OCI-LY1 (cell line): ENCODE data around the gene TCF4.

ENCODE experiments used
- H2AFZ ChIP-seq: fragments of 200-600 bp; sonication (generic), shearing (Covaris generic); 2 replicates; pipeline ENCODE4 v1.6.0; 2014; ENCODE audit warnings: antibody characterized with exemption, mild to moderate bottlenecking, low read length
- H3F3A ChIP-seq: fragments of 200-600 bp; sonication (generic), shearing (Covaris generic); 2 replicates; pipeline ENCODE4 v1.6.0; 2014; ENCODE audit warnings: mild to moderate bottlenecking, antibody characterized with exemption, low read length, moderate library complexity; ENCODE audit not compliant: insufficient read depth
- H3K27ac ChIP-seq: fragments of 200-600 bp; sonication (generic); 2 replicates; pipeline ENCODE4 v1.5.1; 2014; ENCODE audit warnings: low read length, mixed run types, mild to moderate bottlenecking, low read depth; ENCODE audit not compliant: poor library complexity, severe bottlenecking
- H3K27me3 ChIP-seq: fragments of 200-600 bp; sonication (generic); 2 replicates; pipeline ENCODE4 v1.6.0; 2014; ENCODE audit warnings: antibody characterized with exemption, mild to moderate bottlenecking, low read length, moderate library complexity; ENCODE audit not compliant: insufficient read depth
- H3K36me3 ChIP-seq: fragments of 200-600 bp; sonication (generic); 2 replicates; pipeline ENCODE4 v1.6.1; 2014; ENCODE audit warnings: mild to moderate bottlenecking, antibody characterized with exemption, low read length, moderate library complexity, mixed read lengths; ENCODE audit not compliant: insufficient read depth
- H3K4me1 ChIP-seq: fragments of 200-600 bp; sonication (generic); 2 replicates; pipeline ENCODE4 v1.5.1; 2014; ENCODE audit warnings: mild to moderate bottlenecking, low read length, moderate library complexity; ENCODE audit not compliant: insufficient read depth, severe bottlenecking
- H3K4me2 ChIP-seq: fragments of 200-600 bp; sonication (generic), shearing (Covaris generic); 2 replicates; pipeline ENCODE4 v1.6.1; 2014; ENCODE audit warnings: low read length
- H3K4me3 ChIP-seq: fragments of 200-600 bp; sonication (generic); 2 replicates; pipeline ENCODE4 v1.5.1; 2014; ENCODE audit warnings: low read length, low read depth, mild to moderate bottlenecking, mixed read lengths; ENCODE audit not compliant: poor library complexity, severe bottlenecking
- H3K79me2 ChIP-seq: fragments of 200-600 bp; shearing (Covaris generic); 2 replicates; pipeline ENCODE4 v1.6.1; 2016; ENCODE audit warnings: mixed run types, low read length, mixed read lengths; ENCODE audit not compliant: insufficient read depth
- H3K9ac ChIP-seq: fragments of 200-600 bp; sonication (generic), shearing (Covaris generic); 2 replicates; pipeline ENCODE4 v1.6.1; 2014; ENCODE audit warnings: mild to moderate bottlenecking, low read length, mixed read lengths
- H3K9me2 ChIP-seq: fragments of 200-600 bp; sonication (generic), shearing (Covaris generic); 2 replicates; pipeline ENCODE4 v1.6.1; 2014; ENCODE audit warnings: low read depth, mild to moderate bottlenecking, low read length, mixed read lengths
- H3K9me3 ChIP-seq: fragments of 200-600 bp; shearing (Covaris generic); 2 replicates; pipeline ENCODE4 v1.6.1; 2014; ENCODE audit warnings: low read length, mixed read lengths
- H4K20me1 ChIP-seq: fragments of 200-600 bp; sonication (generic), shearing (Covaris generic); 2 replicates; pipeline ENCODE4 v1.6.0; 2016; ENCODE audit warnings: mild to moderate bottlenecking, low read length; ENCODE audit not compliant: insufficient read depth
- CTCF ChIP-seq: fragments of 200-600 bp; sonication (generic), shearing (Covaris generic); IDR thresholded peaks from 2 replicates; pipeline ENCODE4 v1.5.1; 2017; ENCODE audit warnings: mild to moderate bottlenecking, antibody characterized with exemption, low read length, moderate library complexity, mixed read lengths
- EZH2 ChIP-seq: fragments of 200-600 bp; sonication (generic), shearing (Covaris generic); IDR thresholded peaks from 2 replicates; pipeline ENCODE4 v1.8.0; 2017; ENCODE audit warnings: borderline replicate concordance, mixed run types, mild to moderate bottlenecking, antibody characterized with exemption, low read length, moderate library complexity, mixed read lengths

Gene TCF4

GRCh38 chr18:55534996-55535395, 53.0 kb downstream of the TCF4 start:
- H3K9me3 ChIP-seq = 0 out of 2 replicates have a peak, but pooled peaks cover 3% of the 10 kb centered on the region
- H3K79me2 ChIP-seq = peaks cover 55% of the 10 kb centered on the region
- H3K27ac ChIP-seq = peak overlapping the region; percentile 89
- H2AFZ ChIP-seq = no peak overlapping the region
- H3K4me1 ChIP-seq = peaks cover 78% of the 10 kb centered on the region
- H3K36me3 ChIP-seq = peaks cover 15% of the 10 kb centered on the region; the same call in 1 of the 2 replicates
- H4K20me1 ChIP-seq = no peaks in the 10 kb centered on the region
- peak overlapping the region; percentile 25 for H3K4me3 ChIP-seq
- peak overlapping the region; percentile 63 for H3K4me2 ChIP-seq
- no peaks in the 10 kb centered on the region for H3F3A ChIP-seq
- H3K9me2 ChIP-seq = no peaks in the 10 kb centered on the region
- no peaks in the 10 kb centered on the region for H3K27me3 ChIP-seq
- TF ChIP-seq EZH2 (no peak), CTCF (no peak)
- peak overlapping the region; percentile 53 for H3K9ac ChIP-seq

- H3K4me2 ChIP-seq = peak overlapping the region; percentile 63
Measured at GRCh38 chr18:55534547-55534946, 53.4 kb downstream of the TCF4 start.

GRCh38 chr18:55530166-55530565, 57.8 kb downstream of the TCF4 start:
- Histone ChIP-seq H2AFZ (no peak overlapping the region), H3K4me2 (peak overlapping the region; percentile 47; the same call in 1 of the 2 replicates), H3K9ac (peak overlapping the region; percentile 33), H3K27me3 (no peaks in the 10 kb centered on the region), H3K4me3 (peak overlapping the region; percentile 11), H3K27ac (peak overlapping the region; percentile 60), H3K36me3 (no peaks in the 10 kb centered on the region), H3F3A (no peaks in the 10 kb centered on the region), H3K4me1 (peaks cover 98% of the 10 kb centered on the region), H3K79me2 (peaks cover 49% of the 10 kb centered on the region), H4K20me1 (no peaks in the 10 kb centered on the region), H3K9me3 (no peaks in the 10 kb centered on the region), H3K9me2 (no peaks in the 10 kb centered on the region)
- no peak for TF ChIP-seq EZH2
- TF ChIP-seq CTCF = no peak

More at GRCh38 chr18:55534547-55534946, 53.4 kb downstream of the TCF4 start:
- H2AFZ ChIP-seq = no peak overlapping the region
- H3K9me2 ChIP-seq = no peaks in the 10 kb centered on the region
- TF ChIP-seq CTCF (no peak), EZH2 (no peak)
- H3K79me2 ChIP-seq = peaks cover 54% of the 10 kb centered on the region
- H3K36me3 ChIP-seq = peaks cover 15% of the 10 kb centered on the region; the same call in 1 of the 2 replicates
- H3K9ac ChIP-seq = peak overlapping the region; percentile 53
- no peaks in the 10 kb centered on the region for H3K27me3 ChIP-seq
- H3K4me3 ChIP-seq = peak overlapping the region; percentile 25
- H3F3A ChIP-seq = no peaks in the 10 kb centered on the region
- no peaks in the 10 kb centered on the region for H4K20me1 ChIP-seq
- H3K27ac ChIP-seq = peak overlapping the region; percentile 89
- H3K4me1 ChIP-seq = peaks cover 82% of the 10 kb centered on the region
- H3K9me3 ChIP-seq = 0 out of 2 replicates have a peak, but pooled peaks cover 3% of the 10 kb centered on the region
